HG02763 (cell line): ENCODE results near the gene KCNMA1.
A peak's percentile ranks its signal among the peaks of the same experiment; 100 is the strongest.

Experiments used
- ATAC-seq: cut with Tn5 transposase; IDR thresholded peaks from one replicate; pipeline ENCODE4 v1.9.1; 2021; ENCODE audit warnings: mild to moderate bottlenecking, moderate library complexity; ENCODE audit not compliant: unreplicated experiment

KCNMA1 gene

DNA sequence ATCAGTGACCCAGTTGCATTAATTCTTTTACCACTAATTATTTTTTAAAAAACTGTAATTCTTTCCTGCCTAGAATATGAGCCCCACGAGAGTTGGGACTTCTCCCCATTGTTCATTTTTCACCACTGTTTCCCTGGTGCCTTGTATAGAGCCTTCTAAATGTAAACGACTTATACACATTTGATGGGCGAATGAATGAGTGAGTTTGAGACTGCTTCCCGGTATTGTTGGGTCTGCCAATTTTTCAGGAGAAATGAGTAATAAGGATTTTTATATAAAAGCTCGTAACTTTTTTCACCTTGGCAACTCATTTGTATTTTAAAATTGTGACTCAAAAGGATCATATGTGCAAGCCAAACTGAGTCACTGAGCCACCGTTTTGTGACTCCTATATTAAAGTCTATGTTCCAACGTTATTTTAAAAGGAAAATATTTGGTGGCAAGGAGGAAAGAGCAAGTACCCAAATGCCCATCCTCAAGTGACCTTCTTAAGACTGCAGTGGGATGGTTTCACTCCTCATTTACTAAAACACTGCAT, 621.3 kb downstream of the KCNMA1 start:
- no peak for ATAC-seq

DNA sequence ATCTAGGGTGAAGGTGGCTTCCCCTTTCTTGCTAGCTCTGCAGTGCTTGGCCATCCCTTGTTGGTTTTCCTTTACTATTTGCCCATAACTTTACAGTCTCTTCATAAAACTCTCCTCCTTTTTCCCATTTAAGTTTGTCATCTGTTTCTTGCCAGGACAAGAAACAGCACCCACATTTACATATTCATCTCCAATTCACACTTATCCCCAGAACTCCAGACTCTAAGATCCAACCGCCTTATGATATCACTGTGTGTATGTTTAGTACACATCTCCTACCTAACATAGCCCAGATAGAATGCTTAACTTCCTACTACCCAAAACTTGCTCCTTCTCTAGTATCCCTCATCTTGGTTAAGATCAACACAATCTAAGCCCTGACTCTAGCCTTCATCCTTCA, 622.2 kb downstream of the KCNMA1 start:
- no peak for ATAC-seq

DNA sequence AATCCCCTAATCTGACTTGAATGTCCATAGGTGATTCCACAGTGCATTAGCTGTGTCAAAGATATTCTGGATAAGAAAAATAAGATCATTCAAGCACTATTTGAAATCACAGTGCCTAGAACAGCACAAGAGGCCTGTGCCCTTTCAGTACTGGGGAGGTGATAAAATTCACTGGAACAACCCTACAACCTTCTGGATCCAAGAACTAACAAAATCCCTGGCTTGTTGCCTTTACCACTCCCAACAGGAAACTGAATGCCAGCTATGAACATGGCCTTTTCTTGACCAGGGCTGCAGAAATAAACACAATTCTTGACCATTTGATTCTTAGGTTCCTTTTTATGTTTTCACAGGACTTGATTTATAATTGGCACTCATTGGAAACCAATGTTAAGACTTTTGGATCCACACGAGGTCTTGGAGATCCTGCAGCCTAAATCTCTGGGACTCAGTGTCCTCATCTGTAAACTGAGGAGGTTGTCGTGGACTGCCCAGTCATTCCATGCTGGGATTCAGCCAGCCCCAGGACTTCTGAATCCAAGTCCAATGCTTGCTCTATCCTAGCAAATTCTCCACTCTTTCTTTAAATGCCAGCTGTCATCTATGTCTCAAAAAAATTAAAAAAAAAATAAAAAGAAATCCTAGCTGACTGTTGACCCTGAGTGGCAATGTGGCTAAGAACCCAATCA, 624.7 kb downstream of the KCNMA1 start:
- ATAC-seq = no peak

DNA sequence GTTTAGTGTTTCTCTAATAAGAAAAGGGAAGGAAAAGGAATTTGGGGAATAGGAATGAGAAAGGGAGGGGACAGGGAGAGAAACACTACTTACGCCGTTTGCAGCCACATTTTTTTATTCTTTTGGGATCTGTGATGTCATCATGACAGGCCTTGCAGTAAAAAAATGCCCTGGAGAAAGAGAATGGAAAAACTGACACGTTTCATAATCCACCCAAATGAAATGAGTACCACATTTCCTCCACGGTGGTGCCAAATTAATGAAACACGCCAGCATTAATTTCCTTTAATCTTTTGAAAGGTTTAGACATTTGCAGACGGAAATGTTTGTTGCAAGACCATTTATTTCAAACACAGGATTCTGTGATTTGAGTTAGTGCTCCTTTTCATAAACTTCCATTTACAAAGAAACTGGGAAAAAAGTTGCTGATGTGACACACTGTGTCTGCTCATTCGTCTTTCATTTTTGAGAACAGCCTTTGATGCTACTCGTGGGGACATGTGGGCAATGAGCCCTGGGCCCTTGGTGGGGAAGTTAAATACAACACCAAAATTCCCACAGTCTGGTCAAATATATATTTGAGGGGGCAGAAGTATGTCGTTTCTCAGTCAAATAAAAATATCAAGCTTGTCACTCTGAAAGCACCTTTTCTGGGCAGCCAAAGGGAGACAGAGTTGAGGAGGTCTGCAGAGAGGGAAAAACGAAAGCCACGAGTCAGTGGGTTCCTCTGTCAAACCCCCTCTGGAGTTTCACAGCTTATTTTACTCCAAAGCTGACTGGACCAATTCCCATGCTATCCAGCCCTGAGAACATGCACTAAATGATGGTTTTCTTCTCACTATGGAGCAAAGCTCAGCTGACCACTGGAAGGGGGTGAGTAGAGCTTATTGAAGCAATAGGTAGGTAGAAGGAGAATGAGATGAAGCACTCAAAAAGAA, 625.5 kb downstream of the KCNMA1 start:
- no peak for ATAC-seq

DNA sequence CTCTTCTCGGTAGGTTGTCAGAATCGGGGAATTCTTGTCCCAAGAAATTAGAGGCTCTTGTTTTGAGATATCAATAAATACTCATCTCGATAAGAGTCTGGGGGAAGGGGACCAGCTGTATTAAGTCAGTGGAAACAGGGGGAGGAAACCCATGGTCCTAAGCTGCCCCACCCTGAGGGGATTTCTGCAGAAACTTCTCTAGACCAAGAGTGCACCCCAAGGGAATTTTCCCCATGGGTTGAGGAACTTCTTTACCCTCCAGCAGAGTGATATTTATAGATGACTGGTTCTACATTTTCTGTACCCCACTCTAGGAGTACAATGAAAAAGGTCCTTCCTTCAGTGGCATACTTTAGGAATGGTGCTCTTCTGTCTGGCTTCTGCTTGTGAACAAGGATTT, 627.2 kb downstream of the KCNMA1 start:
- no peak for ATAC-seq

DNA sequence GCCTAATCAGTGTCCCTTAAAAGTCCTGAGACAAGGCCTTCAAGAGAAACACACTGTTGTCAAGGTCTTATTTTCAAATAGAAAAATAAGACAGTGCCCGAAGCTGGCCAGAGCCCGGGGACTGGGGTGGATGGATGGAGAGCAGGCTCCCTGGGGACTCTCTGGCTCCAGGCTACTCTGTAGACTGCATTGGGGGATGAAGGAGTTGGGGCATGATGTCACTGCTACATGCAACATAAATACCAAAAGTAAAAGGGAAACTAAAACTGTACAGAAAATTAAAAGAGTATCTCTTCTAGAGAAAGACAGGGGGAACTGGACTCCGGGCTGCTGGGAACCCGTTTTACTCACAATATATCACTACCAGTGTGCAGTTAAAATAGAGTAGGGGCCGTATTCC, 629.8 kb downstream of the KCNMA1 start:
- ATAC-seq = peak; percentile 77

DNA sequence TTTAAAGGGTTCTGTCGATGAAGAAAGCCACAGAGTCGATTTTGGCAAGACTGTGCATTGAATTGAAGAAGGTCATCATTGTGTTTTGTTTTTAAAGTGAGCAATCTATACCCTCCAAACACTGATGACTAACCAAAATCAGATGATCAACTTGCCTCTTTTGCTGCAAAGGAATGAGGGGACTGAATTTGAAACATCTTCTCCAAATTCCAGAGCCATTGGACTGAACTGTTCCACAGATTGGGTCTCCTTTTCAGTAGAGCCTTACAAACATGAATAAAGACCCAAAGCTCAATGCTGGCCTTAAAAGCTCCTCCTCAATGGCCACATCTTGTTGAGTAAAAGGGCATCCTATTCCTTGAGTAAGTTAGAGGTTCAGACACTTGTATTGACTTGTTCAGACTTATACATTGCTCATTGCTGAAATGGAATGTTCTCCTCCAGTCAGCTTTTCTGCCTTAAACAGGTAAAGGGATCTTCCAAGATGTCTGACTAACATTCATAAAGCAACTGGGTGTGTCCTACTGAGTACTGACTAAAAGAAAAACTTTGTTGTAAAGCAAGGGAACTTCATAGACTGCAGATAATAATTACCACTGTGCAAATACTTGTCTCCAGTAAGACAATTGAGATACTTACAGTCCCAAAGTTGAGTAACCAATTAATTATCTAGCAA, 630.6 kb downstream of the KCNMA1 start:
- ATAC-seq = no peak

DNA sequence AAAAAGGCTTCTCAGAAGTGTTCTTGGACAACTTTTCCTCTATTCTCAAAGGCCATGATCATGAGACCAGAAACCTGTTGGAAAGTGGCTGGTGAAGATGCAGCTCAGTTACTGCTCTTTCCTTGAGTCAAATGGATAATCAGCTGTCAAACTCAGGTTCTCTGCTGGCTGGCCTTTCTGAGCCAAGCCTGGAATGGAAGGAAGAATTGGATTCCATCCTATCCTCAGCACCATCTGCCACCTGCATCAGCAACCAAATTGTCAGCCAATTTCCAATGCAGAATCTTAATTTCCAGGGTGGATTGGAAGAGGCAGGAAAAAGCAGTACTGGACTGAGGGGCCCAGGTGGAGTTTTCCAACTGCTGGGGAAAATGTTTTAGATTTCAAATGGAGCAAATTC, 631.7 kb downstream of the KCNMA1 start:
- ATAC-seq = no peak

DNA sequence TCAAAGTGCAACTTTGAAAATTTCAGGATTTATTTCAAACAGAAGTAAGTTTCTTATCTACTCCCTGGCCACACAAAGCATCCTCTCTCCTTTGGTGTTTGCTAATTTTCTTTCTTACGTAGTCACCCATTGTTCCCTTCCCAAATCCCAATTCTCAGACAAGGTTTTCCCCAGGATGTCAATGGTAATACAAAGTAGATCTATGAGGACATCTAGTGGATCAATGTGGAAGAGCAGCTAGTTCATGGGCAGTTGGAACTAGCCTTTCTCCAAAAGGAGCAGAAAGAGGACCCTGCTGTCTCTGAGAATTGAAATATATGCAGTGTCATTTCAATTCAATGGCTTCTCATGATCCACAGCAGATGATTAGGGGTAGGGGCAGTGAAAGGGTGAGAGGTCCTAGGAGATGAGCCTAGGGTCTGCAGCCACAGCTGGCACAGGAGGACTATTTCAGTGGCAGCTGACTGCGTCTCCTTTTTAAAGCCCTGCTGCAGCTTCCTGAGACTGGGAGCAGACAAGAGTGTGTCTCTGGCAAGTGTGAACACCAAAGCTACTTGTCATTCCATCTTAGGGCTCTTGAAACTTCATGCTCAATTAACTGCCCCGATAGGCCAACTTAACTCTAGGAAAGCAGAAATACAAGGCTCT, 632.6 kb downstream of the KCNMA1 start:
- ATAC-seq = no peak

DNA sequence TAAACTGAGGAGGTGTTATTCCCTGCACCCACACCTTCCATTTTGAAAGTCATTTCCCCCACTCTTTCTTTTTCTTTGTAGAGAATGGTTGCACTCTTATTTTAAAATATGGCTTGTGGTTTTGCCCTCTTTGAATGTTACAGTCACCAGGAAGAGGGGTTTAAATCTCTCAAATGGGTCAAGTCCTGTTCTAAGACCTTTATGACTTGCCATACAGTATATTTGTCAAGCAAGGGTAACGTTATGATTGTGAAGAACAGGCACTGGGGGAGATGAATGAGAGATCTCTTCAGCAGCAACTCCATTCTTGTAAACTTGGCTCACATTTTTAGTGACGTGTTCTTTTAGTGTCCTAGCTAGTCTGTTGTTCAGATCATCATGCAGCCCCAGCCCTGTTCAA, 634.7 kb downstream of the KCNMA1 start:
- no peak for ATAC-seq

DNA sequence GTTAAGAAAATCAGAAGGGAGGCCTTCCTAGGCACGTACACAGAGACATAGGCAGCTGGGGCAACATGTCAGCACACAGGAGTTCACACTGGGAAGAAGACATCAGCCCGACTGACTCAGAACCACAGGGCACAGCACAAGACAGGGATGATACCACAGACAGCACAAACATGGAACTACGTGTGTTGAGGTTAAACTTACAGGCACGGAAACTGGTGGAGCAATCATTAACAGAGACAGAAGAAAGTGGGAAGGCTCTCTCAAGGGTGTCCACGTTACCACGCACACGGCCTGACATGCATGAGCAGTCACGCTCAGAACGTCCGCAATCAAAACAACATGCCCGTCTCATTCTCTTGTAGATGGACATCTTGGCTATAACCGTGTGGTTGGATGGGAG, 636.4 kb downstream of the KCNMA1 start:
- no peak for ATAC-seq

DNA sequence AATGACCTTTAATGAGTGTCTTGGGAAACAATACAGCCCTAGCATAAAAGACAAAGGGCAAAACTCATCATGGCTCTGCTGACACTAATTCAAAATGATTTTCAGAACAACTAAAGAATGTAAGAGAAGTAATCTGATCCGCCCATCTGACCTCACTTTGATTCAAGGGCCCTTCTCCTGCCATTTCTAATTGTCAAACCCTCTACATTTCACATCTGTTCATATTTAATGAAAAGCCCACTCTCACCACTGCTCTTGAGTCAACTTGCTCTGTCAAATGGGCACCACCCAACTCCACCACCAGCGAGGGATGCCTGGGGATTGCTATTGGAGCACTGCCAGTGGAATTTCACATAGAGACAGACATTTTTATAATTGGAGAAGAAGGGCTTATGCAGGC, 639.2 kb downstream of the KCNMA1 start:
- no peak for ATAC-seq

DNA sequence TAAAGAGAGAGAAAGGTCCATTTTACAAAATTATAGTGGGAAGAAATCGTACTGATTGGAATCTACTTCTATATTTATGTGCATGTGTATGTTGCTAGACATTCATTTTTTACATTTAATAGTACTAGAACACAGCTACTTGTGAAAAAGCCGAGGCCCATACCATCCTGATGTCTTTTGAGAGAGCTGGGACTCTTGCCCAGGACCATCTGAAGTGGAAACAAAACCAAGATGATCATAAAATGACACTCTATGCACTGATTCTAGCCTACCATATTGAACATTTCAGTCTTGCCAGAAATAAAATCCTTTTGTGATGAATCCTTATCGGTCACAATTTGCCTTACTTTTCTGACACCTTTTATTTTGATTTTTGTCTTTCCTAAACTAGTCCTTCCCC, 640.0 kb downstream of the KCNMA1 start:
- ATAC-seq = no peak

DNA sequence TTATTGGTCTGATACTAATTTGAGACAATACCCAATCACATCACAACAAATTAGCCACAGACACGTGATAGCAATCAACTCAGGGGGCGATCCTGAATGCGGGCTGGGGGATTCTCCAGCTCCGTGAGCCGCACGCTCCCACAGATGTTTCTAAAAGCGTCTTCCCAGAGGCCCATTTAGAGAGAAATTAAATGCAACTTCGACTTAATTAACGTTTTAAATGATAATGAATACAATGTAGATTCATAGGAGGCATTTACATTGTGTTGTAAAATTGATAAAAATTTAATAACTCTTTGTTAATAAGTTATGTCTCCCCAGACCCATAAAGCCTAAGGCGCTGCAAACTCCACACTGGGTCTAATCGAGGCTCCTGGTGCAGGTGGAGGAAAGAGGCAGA, 642.6 kb downstream of the KCNMA1 start:
- no peak for ATAC-seq

DNA sequence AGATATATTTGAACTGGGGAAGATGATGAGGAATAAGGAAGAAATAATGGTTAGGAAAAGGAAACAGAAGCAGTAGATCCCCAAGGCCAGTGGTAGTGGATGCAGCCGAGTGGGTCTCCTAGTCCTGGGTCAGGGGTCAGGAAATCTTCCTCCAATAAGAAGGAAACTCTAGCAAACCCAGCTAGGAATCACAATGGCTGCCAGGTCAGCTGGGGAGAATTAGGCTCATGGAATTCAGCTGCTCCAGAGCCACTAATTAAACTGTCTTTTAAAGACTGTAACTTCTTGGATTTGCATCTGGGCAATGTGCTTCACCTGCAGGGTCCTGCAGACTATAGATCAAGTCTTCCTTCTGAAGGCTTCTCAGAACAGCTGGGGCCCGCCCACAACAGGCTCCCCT, 644.4 kb downstream of the KCNMA1 start:
- no peak for ATAC-seq

DNA sequence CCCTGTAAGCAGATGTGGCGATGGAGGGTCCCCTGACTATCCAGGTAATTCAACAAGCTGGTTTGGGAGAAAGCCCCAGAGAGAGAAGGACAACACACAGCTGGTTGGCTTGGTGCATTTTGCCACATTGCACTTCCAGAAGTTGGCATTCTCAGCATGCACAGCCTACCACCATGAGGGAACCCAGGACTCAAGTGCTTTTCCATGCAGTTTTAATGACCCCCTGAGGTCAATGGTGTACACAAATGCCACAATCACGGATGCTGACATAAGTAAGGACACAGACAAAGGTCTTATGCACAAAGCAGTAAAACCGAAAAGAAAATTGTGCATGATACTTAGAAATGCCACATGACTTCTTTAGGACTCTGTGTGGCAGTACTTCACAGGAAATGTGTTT, 645.1 kb downstream of the KCNMA1 start:
- no peak for ATAC-seq

DNA sequence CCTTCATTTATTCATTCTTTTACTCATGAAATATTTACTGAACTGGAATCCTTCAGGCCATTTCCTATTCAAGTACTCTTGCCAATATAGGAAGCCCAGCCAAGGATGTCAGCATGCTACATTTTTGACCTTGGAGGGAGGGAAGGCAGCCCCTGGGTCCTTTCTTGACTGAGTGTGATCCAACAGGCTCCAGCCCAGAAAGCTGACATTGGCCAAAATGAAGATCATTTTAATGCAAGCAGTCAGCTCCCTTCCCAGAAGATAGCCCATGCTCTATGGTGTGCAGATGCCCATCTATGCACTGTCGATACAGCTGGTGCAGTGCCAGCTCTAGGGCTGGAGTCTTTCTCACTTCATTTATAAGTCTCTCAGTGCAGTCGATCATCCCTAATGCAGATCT, 646.0 kb downstream of the KCNMA1 start:
- no peak for ATAC-seq

DNA sequence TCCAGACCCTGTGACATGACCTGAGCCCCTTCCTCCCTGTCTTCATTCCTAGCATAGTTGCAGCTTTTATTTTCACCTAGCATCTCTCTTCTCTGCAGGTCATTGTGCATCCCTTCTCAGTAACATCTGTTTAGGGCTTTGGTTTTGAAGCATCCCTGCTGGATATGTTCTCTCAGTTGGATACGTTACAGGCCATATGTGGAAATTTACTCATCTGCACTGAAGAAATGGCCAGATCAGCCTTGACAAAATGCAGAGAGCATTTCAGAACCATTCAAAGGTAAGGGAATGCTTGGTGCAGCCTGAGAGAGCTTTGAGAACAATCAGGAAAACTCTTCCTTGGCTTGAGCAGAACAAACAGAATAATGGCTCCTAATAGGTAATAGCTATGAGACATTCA, 647.0 kb downstream of the KCNMA1 start:
- ATAC-seq = no peak

DNA sequence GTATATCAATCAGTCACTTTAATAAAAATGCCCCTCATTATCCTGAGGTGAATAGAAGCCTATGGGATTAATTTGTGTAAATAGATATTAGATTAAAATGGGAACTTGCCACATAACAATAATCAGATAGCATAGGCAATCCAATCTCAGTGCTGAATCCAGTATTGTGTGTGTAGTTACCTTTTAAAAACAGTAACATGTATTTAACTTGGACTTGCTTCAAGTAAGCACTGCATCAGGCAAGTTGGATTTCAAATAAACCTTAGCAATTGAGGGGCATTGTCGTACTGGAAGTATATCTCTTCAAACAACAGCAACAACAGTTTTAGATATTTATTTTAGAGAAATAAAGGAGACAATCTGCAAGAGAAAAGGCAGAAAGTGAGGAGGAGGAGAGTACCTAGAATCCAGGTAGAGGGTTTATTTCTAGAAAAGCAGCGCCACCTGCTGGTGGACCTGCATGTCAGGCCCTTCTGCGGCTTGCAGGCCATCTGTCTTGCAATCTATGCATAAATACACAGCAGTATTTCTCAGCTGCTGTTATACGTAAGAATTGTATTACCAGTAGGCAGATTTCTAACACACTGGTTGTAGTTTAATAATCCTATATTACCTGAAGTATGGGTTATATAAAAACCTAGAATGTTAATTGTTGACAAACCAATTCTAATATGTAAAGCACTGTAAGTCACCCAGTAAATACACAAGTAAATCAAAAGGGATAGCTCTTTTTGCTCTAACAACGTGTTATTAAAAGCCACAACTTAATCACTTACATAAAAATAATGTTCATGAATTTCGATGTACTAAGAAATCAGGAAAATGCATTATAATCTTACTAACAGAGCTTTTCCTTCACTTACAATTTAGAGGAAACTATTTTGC, 652.8 kb downstream of the KCNMA1 start:
- ATAC-seq = peak; percentile 66

DNA sequence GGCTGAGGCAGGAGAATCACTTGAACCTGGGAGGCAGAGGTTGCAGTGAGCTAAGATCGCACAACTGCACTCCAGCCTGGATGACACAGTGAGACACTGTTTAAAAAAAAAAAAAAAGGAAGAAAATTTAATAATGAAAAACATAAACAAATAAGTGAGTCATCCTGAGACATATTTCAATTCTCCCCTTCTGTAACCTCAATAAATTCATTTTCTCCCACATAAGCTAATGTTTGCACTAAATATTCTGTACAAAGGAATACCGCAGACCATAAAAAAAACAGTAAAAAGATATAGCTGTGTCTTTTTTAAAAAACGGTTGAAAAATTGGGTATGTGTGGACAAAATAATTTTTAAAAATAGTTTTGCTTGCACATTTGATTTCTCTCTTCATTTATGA, 654.0 kb downstream of the KCNMA1 start:
- ATAC-seq = no peak
